Measurements from ENCODE around the gene ANKRD13D.

ANKRD13D gene

GRCh38 chr11:67272327-67273259 is 16.5 kb upstream of the ANKRD13D start:
- no peaks in the 10 kb centered on the region for H3K9me3 ChIP-seq (ENCODE audit: control insufficient read depth, insufficient read depth, low read length)
- peaks cover 93% of the 10 kb centered on the region for H3K36me3 ChIP-seq (ENCODE audit: control insufficient read depth, low read length)
- H3K4me1 ChIP-seq (ENCODE audit: control insufficient read depth, low read length) = peaks cover 99% of the 10 kb centered on the region
- TF ChIP-seq CTCF (IDR thresholded peaks at IDR 0.05; ENCODE audit: low read depth, low read length, poor library complexity, severe bottlenecking) (no peak), EZH2phosphoT487 (IDR thresholded peaks at IDR 0.05; ENCODE audit: borderline replicate concordance, low read length) (no peak)
- peaks cover 60% of the 10 kb centered on the region for H3F3A ChIP-seq (ENCODE audit: control insufficient read depth, insufficient read depth)
- H3K4me2 ChIP-seq (ENCODE audit: low read length) = peak overlapping the region; percentile 100
- peaks cover 4% of the 10 kb centered on the region for H4K20me1 ChIP-seq (ENCODE audit: control insufficient read depth, insufficient read depth, low read depth, low read length)
- no peaks in the 10 kb centered on the region for H3K9me2 ChIP-seq (replicated peaks; ENCODE audit: control insufficient read depth, low read length)
- peaks cover 98% of the 10 kb centered on the region for H3K79me2 ChIP-seq (ENCODE audit: control insufficient read depth, low read length)
- H3K4me3 ChIP-seq (ENCODE audit: low read length) = peak overlapping the region; percentile 91
- H3K27me3 ChIP-seq (ENCODE audit: control insufficient read depth, low read length) = no peaks in the 10 kb centered on the region
- H3K27ac ChIP-seq (ENCODE audit: low read depth, low read length) = peak overlapping the region; percentile 100

- H4K20me1 ChIP-seq (ENCODE audit: control insufficient read depth, insufficient read depth, low read depth, low read length) = peaks cover 4% of the 10 kb centered on the region
- no peaks in the 10 kb centered on the region for H3K9me3 ChIP-seq (ENCODE audit: control insufficient read depth, insufficient read depth, low read length)
- H3K4me3 ChIP-seq (ENCODE audit: low read length) = peak overlapping the region; percentile 91
- H3K9me2 ChIP-seq (replicated peaks; ENCODE audit: control insufficient read depth, low read length) = no peaks in the 10 kb centered on the region
- peaks cover 100% of the 10 kb centered on the region for H3K4me1 ChIP-seq (ENCODE audit: control insufficient read depth, low read length)
- H3F3A ChIP-seq (ENCODE audit: control insufficient read depth, insufficient read depth) = peaks cover 52% of the 10 kb centered on the region
- H3K36me3 ChIP-seq (ENCODE audit: control insufficient read depth, low read length) = peaks cover 93% of the 10 kb centered on the region
- H3K4me2 ChIP-seq (ENCODE audit: low read length) = peak overlapping the region; percentile 100
- no peak for TF ChIP-seq EZH2phosphoT487 (IDR thresholded peaks at IDR 0.05; ENCODE audit: borderline replicate concordance, low read length)
- H3K27ac ChIP-seq (ENCODE audit: low read depth, low read length) = peak overlapping the region; percentile 100
- H3K27me3 ChIP-seq (ENCODE audit: control insufficient read depth, low read length) = no peaks in the 10 kb centered on the region
- H3K79me2 ChIP-seq (ENCODE audit: control insufficient read depth, low read length) = peaks cover 98% of the 10 kb centered on the region
These were observed 15.7 kb upstream of the ANKRD13D start for GRCh38 chr11:67273260-67273990.

- Histone ChIP-seq H3F3A (ENCODE audit: control insufficient read depth, insufficient read depth) (peaks cover 36% of the 10 kb centered on the region), H3K36me3 (ENCODE audit: control insufficient read depth, low read length) (peaks cover 93% of the 10 kb centered on the region), H3K27ac (ENCODE audit: low read depth, low read length) (peak overlapping the region; percentile 100), H3K4me1 (ENCODE audit: control insufficient read depth, low read length) (peaks cover 93% of the 10 kb centered on the region), H4K20me1 (ENCODE audit: control insufficient read depth, insufficient read depth, low read depth, low read length) (peaks cover 4% of the 10 kb centered on the region; the same call in 1 of the 2 replicates), H3K9me2 (replicated peaks; ENCODE audit: control insufficient read depth, low read length) (no peaks in the 10 kb centered on the region), H3K79me2 (ENCODE audit: control insufficient read depth, low read length) (peaks cover 98% of the 10 kb centered on the region), H3K9me3 (ENCODE audit: control insufficient read depth, insufficient read depth, low read length) (no peaks in the 10 kb centered on the region), H3K4me3 (ENCODE audit: low read length) (peak overlapping the region; percentile 78), H3K27me3 (ENCODE audit: control insufficient read depth, low read length) (no peaks in the 10 kb centered on the region), H3K4me2 (ENCODE audit: low read length) (peak overlapping the region; percentile 100)
- TF ChIP-seq CTCF (IDR thresholded peaks at IDR 0.05; ENCODE audit: low read depth, low read length, poor library complexity, severe bottlenecking) = no peak
These were observed 14.1 kb upstream of the ANKRD13D start for GRCh38 chr11:67274768-67275605.
